ENCODE data around the gene MSH3.
"Not testable (repeated sequence)": the region's sequence is repeated elsewhere in the genome, so short reads cannot be mapped to it uniquely, and the experiment has no call there.

Gene MSH3

GRCh38 chr5:80789319-80790016 is 135.0 kb downstream of the MSH3 start:
- not testable (repeated sequence) for DNase-seq (ENCODE audit: low read depth in 1 of 2, low spot score in 1 of 2)

- no peak for DNase-seq (ENCODE audit: low read depth in 1 of 2, low spot score in 1 of 2)
These were observed 136.2 kb downstream of the MSH3 start for GRCh38 chr5:80790698-80791097.

- no peak for DNase-seq (ENCODE audit: low read depth in 1 of 2, low spot score in 1 of 2)
These were observed 138.9 kb downstream of the MSH3 start for GRCh38 chr5:80793354-80793753.

DNA sequence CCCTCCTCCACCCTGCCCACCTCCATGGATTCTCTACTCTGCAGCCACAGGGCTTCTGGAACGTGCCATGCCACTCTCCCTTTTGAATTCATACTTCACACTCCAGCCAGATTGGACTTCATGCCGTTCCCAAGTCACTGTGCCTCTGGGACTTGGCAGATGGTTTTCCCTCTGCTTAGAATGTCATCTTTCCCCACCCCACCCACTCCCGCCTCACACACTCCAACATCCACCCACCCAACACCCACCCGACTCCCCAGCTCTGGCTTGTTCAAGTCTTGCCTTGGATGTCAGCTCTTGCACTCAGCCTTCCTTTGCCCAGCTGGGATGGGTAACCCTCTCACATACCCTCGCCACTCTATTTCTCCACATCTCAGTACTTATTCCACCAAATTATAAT is 142.4 kb downstream of the MSH3 start:
- no peak for DNase-seq (ENCODE audit: low read depth in 1 of 2, low spot score in 1 of 2)

GRCh38 chr5:80797428-80798024 is 143.1 kb downstream of the MSH3 start:
- DNase-seq (ENCODE audit: low read depth in 1 of 2, low spot score in 1 of 2), result no peak

- DNase-seq (ENCODE audit: low read depth in 1 of 2, low spot score in 1 of 2), result no peak
These were observed 143.7 kb downstream of the MSH3 start for GRCh38 chr5:80798166-80798565.

- DNase-seq (ENCODE audit: low read depth in 1 of 2, low spot score in 1 of 2), result no peak
These were observed 144.2 kb downstream of the MSH3 start for GRCh38 chr5:80798633-80799032.

GRCh38 chr5:80799041-80799440 is 144.6 kb downstream of the MSH3 start:
- no peak for DNase-seq (ENCODE audit: low read depth in 1 of 2, low spot score in 1 of 2)

DNA sequence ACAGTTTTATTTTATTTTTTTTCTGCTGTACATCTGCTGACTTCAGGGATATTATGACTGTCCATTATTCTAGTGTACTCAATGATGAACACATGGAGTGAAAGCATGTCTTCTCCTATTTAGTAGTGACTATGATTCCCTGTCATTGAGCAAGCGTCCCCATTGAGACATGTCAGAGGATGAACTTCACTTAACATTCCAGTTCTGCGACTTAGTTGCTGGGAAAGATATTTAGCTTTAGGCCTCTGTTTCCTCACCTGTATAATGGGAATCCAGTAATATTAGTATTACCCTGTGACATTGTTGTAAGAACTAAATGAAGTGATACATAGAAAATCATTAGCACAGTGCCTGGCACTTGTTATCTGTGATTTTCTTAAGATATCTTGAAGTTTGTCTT is 145.1 kb downstream of the MSH3 start:
- no peak for DNase-seq (ENCODE audit: low read depth in 1 of 2, low spot score in 1 of 2)

- no peak for DNase-seq (ENCODE audit: low read depth in 1 of 2, low spot score in 1 of 2)
These were observed 149.9 kb downstream of the MSH3 start for GRCh38 chr5:80804332-80804731.

GRCh38 chr5:80805038-80805437 is 150.6 kb downstream of the MSH3 start:
- no peak for DNase-seq (ENCODE audit: low read depth in 1 of 2, low spot score in 1 of 2)

DNA sequence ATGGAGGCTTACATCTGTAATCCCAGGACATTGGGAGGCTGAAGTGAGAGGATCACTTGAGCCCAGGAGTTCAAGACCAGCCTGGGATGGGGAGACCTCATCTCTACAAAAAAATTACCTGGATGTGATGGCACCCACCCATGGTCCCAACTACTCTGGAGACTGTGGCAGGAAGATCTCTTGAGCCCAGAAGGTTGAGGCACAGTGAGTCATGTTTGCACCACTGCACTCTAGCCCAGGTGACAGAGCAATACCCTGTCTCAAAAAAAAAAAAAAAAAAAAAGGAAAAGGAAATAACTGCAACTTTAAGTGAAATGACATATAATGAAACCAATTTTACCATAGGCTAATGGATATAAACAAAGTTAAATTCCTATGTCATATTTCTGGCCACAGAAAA is 152.5 kb downstream of the MSH3 start:
- DNase-seq (ENCODE audit: low read depth in 1 of 2, low spot score in 1 of 2), result no peak

DNA sequence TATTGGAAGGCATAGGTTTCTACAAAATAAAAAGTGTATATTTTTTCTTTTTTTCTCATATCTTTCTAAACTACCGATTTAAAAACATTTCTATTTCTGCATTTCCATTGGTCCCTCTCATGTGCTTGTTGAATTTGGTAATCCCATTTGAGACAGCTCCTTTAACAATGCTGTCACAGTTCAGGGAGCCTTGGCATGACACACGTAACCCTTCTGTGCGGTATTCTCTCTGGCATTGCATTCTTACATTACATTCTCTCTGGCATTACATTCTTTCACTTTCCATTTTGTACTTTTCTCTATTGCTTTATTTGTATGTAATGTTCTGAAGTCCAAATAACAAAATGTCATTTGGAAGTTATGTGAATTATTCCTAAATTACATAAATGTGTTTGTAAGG is 155.0 kb downstream of the MSH3 start:
- no peak for DNase-seq (ENCODE audit: low read depth in 1 of 2, low spot score in 1 of 2)

DNA sequence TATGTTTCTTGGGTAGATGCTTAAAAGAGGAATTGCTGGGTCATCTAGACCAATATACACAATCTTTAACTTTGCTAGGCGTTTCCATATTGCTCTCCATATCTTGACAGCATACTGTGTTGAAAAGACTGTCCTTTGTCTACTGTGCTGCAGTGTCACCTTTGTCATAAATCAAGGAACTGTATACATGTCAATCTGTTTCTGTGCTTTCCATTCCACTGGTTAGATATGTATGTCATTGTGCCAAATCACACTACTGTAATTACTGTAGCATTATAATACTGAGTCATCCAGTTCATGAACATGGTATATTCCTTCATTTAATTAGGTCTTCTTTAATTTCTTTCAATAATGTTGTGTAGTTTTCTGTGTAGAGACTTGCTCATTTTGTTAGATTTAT is 156.0 kb downstream of the MSH3 start:
- DNase-seq (ENCODE audit: low read depth in 1 of 2, low spot score in 1 of 2), result no peak

DNA sequence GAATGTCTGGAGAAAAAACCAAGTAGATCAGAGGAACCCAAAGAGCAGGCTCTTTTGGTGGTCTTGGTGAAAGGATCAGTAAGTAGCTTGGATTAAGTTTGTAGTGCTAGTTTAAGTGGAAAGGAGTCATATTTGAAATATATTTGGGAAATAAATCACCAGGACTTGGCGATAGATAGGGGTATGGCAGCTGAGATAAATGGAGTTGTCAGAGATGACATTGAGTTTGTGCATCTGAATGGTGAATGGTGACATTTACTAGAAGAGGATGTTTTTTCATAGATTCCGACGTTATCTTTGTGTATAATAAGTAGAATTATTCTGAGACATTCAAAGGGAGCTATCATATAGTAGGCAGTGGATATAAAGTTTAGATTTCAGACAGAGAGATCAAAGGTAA is 162.1 kb downstream of the MSH3 start:
- no peak for DNase-seq (ENCODE audit: low read depth in 1 of 2, low spot score in 1 of 2)

DNA sequence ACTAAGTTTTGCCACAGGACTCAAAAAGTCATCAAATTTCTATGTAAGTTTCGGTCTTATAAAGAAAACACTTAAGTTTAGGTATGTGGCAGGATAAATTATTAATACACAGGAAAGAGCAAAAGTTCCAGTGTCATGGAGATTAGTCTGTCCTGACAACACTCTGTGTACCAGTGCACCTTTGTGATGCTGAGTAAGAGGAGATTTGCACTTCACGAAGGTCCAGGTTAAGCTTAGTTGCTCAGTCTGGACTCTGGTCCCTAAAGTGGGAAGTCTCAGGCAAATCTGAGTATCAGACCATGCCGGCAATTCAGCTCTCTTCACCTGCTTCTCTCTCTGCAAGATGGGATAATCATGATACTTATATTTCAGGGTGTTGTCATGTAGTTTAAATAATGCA is 166.2 kb downstream of the MSH3 start:
- DNase-seq (ENCODE audit: low read depth in 1 of 2, low spot score in 1 of 2), result no peak

DNA sequence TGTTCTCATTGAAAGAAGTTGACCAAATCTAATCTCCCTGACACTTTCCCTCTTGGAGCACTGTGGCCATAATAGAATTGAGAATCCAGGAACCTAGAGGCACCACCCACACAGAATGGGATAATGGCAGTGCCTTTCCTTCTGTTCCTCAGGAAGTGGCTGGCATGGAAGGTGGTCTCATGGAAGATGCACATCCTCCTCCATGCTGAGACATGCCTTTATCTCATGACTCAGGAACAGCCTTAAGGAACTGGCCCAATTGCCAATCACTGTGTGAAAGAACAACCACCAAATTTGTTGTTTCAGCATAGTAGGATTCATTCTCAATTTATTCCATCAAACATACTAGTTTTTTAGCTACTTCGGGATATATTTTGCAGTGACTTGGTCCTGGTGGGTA is 168.2 kb downstream of the MSH3 start:
- DNase-seq (ENCODE audit: low read depth in 1 of 2, low spot score in 1 of 2), result no peak

- not testable (repeated sequence) for DNase-seq (ENCODE audit: low read depth in 1 of 2, low spot score in 1 of 2)
These were observed 169.7 kb downstream of the MSH3 start for GRCh38 chr5:80824159-80824558.

DNA sequence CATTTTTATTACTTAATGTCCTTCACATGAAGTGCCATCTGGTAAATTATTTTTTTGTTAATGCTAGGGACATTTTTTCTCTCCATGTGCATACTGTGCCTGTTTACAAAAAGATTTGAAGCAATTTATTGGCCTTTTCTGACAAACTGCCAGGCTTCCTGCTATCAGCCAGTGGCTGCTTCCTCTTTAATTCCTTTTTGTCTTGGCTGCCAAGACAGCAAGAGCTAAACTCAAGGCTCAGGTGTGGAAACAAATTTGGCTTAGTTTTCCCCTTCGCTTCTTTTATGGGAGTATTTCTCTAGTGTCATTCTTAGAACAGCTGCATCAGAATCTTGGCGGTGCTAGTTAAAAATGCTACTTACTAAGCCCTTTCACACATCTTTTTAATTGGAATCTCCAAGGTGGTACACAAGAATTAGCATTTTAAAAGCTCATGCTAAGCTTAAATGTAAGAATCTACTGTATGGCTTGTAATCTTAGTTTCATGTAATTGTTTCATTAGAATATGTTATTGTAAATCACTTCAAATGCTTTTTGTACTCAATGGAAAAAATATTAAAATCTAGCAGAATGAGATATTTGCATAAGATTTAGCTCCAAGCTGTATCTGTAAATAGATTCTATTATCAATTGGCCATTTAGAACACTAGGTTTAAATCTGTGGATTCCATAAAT is 171.5 kb downstream of the MSH3 start:
- DNase-seq (ENCODE audit: low read depth in 1 of 2, low spot score in 1 of 2), result no peak

DNA sequence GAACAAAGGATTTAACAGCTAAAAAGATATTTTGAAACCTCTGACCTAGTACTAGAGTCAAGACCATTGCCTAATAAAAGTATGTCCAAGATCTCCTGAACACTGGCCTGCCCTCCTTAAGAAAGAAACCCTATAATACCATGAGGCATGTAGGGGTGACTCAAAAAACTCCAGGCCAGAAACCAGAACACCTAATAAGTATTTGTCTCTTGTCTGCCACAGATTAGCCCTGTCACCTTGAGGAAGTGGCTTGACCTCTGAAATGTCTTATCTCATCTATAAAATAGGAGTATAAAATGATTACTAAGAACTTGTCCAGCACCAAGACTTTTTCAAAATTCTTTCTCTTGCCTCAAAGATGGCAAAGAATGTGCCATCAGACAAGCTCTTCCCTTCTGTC is 180.3 kb downstream of the MSH3 start:
- DNase-seq (ENCODE audit: low read depth in 1 of 2, low spot score in 1 of 2), result no peak

DNA sequence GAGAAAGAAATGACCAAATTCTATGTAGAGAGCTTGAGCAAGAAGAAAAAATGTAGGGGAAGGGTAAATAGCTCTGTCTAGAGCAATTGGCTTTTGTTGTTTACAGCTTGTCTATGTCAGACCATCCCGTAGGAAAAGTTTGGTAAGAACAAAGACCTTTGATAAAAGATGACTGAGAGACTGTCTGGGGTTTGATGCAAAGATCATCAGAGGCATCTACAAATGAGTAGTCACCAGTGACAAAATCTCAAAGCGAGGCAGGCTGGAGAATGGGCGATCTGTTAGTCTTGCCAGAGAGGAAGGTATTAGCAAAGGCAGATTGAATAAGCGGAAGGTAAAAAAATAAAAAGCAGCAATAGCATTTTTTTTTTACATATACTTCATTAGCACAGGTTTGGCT is 180.7 kb downstream of the MSH3 start:
- no peak for DNase-seq (ENCODE audit: low read depth in 1 of 2, low spot score in 1 of 2)

DNA sequence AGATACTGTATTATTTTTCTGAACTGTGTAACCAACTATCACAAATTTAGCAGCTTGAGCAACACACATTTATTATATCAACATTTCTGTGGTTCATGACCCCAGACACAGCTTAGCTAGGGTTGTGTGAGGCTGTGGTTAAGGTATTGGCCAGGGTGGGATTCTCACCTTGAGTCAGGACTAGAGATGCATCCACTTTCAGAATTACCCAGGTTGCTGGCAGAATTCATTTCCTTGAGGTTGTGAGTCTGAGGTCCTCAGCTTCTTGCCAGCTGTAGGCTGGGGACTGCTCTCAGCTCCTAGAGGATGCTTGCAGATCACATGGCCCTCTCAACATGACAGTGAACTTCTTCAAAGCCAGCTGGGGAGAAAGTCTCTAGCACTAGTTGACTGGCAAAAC is 183.2 kb downstream of the MSH3 start:
- DNase-seq (ENCODE audit: low read depth in 1 of 2, low spot score in 1 of 2), result no peak
